Skeletal muscle satellite cell (primary cell): ENCODE data around the gene NIT1.
A peak's percentile ranks its signal among the peaks of the same experiment; 100 is the strongest.
"Not testable (repeated sequence)": the region's sequence is repeated elsewhere in the genome, so short reads cannot be mapped to it uniquely, and the experiment has no call there.

Experiments
- H3K27me3 ChIP-seq: 2 replicates; pipeline ENCODE4 v1.7.0; 2013; ENCODE audit warnings: low read length; ENCODE audit not compliant: control insufficient read depth, insufficient read depth
- H3K36me3 ChIP-seq: 2 replicates; pipeline ENCODE4 v1.7.0; 2013; ENCODE audit warnings: mild to moderate bottlenecking, control low read depth, low read length; ENCODE audit not compliant: insufficient read depth
- H3K4me1 ChIP-seq: 2 replicates; pipeline ENCODE4 v1.7.0; 2013; ENCODE audit warnings: low read length; ENCODE audit not compliant: control insufficient read depth, insufficient read depth
- H3K4me2 ChIP-seq: 2 replicates; pipeline ENCODE4 v1.7.0; 2013; ENCODE audit warnings: mild to moderate bottlenecking, low read length
- H3K4me3 ChIP-seq: 2 replicates; pipeline ENCODE4 v1.7.0; 2013; ENCODE audit warnings: low read length
- H3K9ac ChIP-seq: 2 replicates; pipeline ENCODE4 v1.7.0; 2013; ENCODE audit warnings: mild to moderate bottlenecking, low read depth, low read length, moderate library complexity
- H3K9me3 ChIP-seq: replicated peaks from 2 replicates; pipeline ENCODE4 v1.7.0; 2013; ENCODE audit warnings: mild to moderate bottlenecking, control low read depth, low read length

NIT1 gene

DNA sequence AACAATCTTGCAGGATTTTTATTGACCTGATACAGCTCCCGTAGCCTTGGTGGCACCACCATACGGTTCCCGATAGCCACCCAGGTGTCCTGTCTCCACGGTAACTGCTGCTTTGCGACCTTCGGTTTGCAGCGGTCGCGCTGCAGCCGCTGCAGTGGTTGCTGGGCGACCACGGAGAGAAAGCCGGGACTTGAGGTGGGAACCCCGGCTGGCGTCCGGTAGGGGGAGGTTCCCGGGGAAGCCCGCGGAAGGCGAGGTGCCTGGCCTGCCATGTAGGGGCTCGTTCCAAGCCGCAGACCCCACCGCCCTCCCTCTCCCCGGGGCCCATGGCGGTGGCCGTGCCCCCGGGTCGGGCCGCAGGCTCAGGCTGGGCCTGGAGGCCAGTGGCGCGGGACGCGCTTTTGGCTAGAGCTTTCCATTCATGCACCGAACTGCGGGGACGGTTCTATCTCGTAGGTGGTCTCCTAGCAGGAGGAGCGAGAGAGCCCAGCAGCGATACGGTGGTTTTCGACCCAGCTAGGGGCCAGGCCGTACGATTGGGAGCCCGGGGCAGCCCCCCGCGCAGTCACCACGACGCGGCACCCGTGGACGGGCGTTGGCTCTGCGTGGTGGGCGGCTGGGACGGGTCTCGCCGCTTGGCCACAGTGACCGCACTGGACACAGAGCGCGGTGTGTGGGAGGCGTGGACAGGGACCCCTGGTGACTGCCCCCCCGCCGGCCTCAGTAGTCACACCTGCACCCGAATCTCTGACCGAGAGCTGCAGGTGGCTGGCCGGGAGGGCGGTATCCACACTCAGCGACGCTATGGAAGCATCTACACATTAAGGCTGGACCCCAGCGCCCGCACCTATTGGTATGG lies 19.5 kb upstream of the NIT1 start, which contains the start of gene KLHDC9:
Gene KLHDC9, plus strand, starts transcription at position 152 of the 859 bp plus-strand sequence. Its CDS starts 175 bp downstream, at position 327.
- H3K9ac ChIP-seq = peak within 1 kb of the TSS; percentile 57

DNA sequence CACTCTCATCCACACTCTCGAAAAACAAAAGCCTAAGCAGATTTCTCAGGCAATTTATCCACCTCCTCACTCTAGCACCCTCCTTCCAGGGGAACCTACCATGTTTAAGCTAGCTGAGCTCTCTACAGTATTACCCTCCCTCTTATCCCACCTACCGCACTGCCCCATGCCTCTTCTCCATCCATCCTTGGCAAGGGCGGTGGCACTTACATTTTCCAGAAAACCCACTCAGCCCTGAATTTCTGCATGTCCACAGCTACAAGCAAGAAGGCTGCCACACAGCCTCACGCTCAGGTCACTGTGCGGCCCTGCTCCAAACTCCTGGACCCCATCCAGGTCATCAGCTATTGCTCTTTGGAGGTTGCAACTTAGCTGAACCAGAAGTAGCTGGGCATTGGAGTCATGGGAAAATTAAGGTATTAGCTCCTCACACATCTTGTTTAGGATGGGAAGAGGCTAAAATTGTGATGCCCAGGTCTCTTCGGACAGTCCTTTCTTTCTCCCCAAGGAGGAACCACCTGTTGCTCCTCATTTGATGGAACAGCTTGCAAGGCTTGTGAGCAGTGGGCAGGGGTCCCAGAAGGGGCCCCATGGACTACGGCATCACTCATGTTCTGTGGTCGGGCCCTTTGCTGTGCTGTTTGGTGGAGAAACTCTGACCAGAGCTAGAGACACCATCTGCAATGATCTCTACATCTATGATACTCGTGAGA lies 18.7 kb upstream of the NIT1 start:
- Histone ChIP-seq H3K4me3 (no peak overlapping the region), H3K9ac (no peak overlapping the region), H3K9me3 (no peaks in the 10 kb centered on the region)

More for the DNA sequence above, 19.5 kb upstream of the NIT1 start, which contains the start of gene KLHDC9:
- H3K27me3 ChIP-seq = no peaks in the 10 kb centered on the region
- no peaks in the 10 kb centered on the region for H3K9me3 ChIP-seq
- H3K36me3 ChIP-seq = peaks cover 30% of the 10 kb centered on the region
- peaks cover 19% of the 10 kb centered on the region for H3K4me1 ChIP-seq
- H3K4me2 ChIP-seq = peak within 1 kb of the TSS; percentile 78
- peak within 1 kb of the TSS; percentile 69 for H3K4me3 ChIP-seq

DNA sequence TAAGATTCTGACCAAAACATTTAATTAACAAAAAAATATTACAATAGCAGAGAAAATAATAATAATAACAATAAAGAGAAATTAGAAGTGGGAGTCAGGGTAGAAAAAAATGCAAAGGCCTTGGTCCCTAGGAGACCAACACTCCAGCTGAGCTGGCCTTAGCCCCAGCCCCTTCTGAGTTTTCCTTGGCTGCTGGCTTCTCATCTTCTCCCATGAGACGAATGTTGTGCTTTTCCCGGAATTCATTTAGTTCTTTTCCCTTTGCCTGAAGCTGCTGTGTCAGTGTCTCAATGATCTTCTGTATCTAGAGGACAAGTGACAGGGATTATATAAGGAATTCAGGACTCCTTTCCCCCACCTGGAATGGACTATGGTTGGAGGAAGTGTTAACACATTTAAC lies 17.3 kb upstream of the NIT1 start:
- H3K4me2 ChIP-seq = no peak overlapping the region
- H3K36me3 ChIP-seq = peaks cover 30% of the 10 kb centered on the region
- H3K9me3 ChIP-seq = no peaks in the 10 kb centered on the region
- no peaks in the 10 kb centered on the region for H3K27me3 ChIP-seq
- H3K4me3 ChIP-seq = no peak overlapping the region
- no peak overlapping the region for H3K9ac ChIP-seq
- peaks cover 18% of the 10 kb centered on the region for H3K4me1 ChIP-seq

More for the DNA sequence above, 18.7 kb upstream of the NIT1 start:
- Histone ChIP-seq H3K36me3 (peaks cover 30% of the 10 kb centered on the region), H3K27me3 (no peaks in the 10 kb centered on the region), H3K4me1 (peaks cover 18% of the 10 kb centered on the region), H3K4me2 (peak overlapping the region; percentile 78)

DNA sequence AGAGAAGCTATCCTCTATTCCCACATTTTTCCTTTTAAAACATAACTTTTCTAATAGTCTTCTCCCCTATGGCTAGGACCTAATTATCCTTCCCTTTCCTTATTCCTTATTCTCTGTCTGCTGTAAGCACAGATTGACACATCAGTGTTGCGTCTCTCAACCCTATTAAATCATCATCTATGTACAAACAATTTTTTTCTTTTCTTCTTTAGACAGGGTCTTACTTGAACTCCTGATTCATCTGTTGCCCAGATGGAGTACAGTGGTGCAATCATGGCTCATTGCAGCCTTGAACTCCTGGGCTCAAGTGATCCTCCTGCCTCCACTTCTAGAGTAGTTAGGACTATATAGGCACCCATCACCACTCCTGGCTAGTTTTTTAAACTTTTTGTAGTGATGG lies 11.5 kb upstream of the NIT1 start:
- no peaks in the 10 kb centered on the region for H3K27me3 ChIP-seq
- no peak overlapping the region for H3K4me2 ChIP-seq
- no peaks in the 10 kb centered on the region for H3K9me3 ChIP-seq
- H3K4me3 ChIP-seq = no peak overlapping the region
- H3K9ac ChIP-seq = no peak overlapping the region
- H3K4me1 ChIP-seq = no peaks in the 10 kb centered on the region
- H3K36me3 ChIP-seq = peaks cover 29% of the 10 kb centered on the region

DNA sequence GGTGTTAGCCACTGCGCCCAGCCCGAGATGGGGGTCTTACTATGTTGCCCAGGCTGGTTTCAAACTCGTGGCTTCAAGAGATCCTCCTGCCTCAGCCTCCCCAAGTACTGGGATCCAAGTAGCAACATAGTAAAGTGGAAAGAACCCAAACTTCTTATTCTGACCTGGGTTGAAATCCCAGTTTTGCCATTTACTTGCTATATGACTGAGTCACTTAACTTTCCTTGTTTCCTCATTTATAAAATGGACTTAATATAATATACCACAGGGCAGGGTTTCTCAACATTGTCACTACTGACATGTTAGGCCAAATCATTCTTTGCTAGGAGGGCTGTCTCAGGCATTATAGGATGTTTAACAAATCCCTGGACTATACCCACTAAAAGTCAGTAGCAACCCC lies 6.8 kb upstream of the NIT1 start:
- H3K4me2 ChIP-seq = no peak overlapping the region
- H3K9me3 ChIP-seq = no peaks in the 10 kb centered on the region
- no peak overlapping the region for H3K4me3 ChIP-seq
- peaks cover 18% of the 10 kb centered on the region for H3K36me3 ChIP-seq
- no peaks in the 10 kb centered on the region for H3K27me3 ChIP-seq
- H3K4me1 ChIP-seq = peaks cover 18% of the 10 kb centered on the region
- no peak overlapping the region for H3K9ac ChIP-seq

DNA sequence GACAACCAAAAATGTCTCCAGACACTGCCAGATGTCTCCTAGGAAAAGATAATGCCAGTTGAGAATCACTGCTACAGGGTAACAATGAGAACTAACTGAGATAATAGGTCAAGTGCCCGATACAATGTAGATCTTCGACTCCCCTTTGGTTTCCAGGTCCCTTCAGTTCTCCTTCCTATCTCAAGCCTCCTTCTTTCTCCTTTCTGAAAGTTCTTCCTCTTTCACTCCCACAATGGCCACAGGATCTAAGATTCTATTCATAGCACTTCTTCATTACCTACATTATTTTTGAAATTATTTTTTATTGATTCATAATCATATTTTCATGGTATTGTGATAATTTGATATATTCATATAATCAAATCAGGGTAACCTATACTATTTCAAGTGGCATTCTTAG lies 6.4 kb upstream of the NIT1 start:
- H3K4me3 ChIP-seq = no peak overlapping the region
- H3K9ac ChIP-seq = no peak overlapping the region
- H3K4me1 ChIP-seq = peaks cover 22% of the 10 kb centered on the region
- H3K36me3 ChIP-seq = peaks cover 15% of the 10 kb centered on the region
- no peak overlapping the region for H3K4me2 ChIP-seq
- H3K9me3 ChIP-seq = no peaks in the 10 kb centered on the region
- H3K27me3 ChIP-seq = no peaks in the 10 kb centered on the region

DNA sequence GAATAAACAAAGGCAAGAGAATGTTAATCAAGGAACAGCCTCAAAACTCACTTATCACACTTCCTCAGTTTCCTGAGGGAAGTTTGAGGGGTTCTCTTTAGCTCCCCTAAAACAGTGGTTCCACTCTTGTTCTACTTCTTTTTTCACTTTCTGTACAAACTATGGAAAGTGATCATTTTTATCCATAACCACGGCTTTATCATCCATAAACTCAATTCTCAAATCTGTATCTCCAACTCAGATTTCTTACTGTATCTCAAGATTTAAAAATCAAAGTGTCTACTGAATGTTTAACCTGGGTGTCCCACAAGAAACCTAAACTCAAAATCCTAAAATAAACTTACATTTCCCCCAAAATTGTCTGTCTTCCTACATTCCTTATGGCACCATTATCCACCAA lies 4.0 kb upstream of the NIT1 start:
- no peaks in the 10 kb centered on the region for H3K27me3 ChIP-seq
- peaks cover 27% of the 10 kb centered on the region for H3K4me1 ChIP-seq
- no peak overlapping the region for H3K4me3 ChIP-seq
- H3K4me2 ChIP-seq = no peak overlapping the region
- no peaks in the 10 kb centered on the region for H3K9me3 ChIP-seq
- peaks cover 11% of the 10 kb centered on the region for H3K36me3 ChIP-seq
- H3K9ac ChIP-seq = no peak overlapping the region

DNA sequence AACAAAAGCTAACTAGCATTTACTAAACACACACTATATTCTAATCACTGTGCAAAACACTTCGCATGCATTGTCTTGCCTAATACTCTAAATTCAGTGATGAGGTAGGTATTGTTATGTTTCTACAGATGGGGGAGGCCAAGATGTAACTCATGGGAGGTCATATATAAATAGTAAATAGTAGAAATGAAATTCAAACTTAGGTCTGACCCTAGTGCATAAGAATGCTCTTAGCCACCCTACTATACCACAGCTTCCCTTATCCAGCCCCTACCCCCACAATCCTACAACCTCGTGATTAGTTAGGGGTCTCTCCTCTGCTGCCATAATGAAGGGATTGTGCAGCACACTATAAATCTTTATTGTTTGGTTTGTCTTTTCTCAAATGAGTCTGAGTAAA lies 3.3 kb upstream of the NIT1 start:
- H3K9me3 ChIP-seq = no peaks in the 10 kb centered on the region
- no peak overlapping the region for H3K9ac ChIP-seq
- no peak overlapping the region for H3K4me3 ChIP-seq
- no peaks in the 10 kb centered on the region for H3K27me3 ChIP-seq
- H3K36me3 ChIP-seq = peaks cover 5% of the 10 kb centered on the region
- H3K4me1 ChIP-seq = peaks cover 34% of the 10 kb centered on the region
- H3K4me2 ChIP-seq = peak overlapping the region; percentile 4

DNA sequence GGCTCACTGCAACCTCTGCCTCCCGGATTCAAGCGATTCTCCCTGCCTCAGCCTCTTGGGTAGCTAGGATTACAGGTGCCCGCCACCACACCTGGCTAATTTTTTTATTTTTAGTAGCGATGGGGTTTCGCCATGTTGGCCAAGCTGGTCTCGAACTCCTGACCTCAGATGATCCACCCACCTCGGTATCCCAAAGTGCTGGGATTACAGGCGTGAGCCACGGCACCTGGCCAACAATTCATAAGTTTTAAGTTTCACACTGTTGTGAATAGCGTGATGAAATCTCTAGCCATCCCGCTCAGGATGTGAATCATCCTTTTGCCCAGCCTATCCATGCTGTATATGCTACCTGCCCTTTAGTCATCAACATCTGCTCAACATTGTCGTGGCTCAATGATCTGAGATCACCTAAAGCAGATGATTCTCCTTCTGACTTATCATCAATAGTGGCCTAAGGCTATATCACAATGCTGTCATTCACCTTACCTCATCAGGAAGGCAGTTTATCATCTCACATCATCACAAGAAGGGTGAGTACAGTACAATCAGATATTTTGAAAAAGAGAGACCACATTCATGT lies 2.7 kb upstream of the NIT1 start:
- Histone ChIP-seq H3K4me2 (peak overlapping the region; percentile 31), H3K9me3 (no peaks in the 10 kb centered on the region), H3K36me3 (peaks cover 6% of the 10 kb centered on the region), H3K9ac (no peak overlapping the region), H3K27me3 (no peaks in the 10 kb centered on the region), H3K4me3 (no peak overlapping the region), H3K4me1 (peaks cover 40% of the 10 kb centered on the region)

DNA sequence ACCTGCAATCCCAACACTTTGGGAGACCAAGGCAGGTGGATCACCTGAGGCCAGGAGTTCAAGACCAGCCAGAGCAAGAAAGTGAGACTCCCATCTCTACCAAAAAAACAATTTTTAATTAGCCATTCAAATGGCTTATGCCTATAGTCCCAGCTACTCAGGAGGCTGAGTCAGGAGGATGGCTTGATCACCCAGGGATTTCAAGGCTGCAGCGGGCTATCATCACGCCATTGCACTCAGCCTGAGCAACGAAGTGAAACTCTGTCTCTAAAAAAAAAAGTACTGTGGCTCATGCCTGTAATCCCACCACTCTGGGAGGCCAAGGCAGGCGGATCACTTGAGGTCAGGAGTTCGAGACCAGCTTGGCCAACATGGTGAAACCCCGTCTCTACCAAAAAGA lies 1.9 kb upstream of the NIT1 start:
- Histone ChIP-seq H3K4me2 (peak overlapping the region; percentile 92), H3K4me1 (peaks cover 42% of the 10 kb centered on the region), H3K36me3 (peaks cover 13% of the 10 kb centered on the region)
- H3K9me3 ChIP-seq, H3K4me3 ChIP-seq, H3K27me3 ChIP-seq, H3K9ac ChIP-seq: not testable (repeated sequence)

DNA sequence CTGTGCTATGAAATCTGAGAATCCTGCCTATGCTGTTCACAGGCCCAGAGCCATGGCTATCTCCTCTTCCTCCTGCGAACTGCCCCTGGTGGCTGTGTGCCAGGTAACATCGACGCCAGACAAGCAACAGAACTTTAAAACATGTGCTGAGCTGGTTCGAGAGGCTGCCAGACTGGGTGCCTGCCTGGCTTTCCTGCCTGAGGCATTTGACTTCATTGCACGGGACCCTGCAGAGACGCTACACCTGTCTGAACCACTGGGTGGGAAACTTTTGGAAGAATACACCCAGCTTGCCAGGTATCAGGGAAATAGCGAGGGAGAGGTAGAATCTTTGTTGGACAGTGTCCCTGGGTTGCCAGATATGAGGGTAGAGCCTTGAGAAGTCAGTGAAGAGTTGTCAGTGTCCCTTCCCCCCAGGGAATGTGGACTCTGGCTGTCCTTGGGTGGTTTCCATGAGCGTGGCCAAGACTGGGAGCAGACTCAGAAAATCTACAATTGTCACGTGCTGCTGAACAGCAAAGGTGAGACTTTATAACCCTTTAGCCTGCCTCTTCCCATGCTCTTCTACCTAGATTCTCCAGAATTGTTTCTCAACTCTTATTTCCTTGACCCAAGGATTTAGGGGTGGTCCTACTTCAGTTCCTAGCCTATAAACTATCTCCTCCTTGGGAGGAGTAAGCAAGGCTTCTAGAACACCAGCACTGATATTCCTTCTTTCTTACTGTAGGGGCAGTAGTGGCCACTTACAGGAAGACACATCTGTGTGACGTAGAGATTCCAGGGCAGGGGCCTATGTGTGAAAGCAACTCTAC lies 1.4 kb downstream of the NIT1 start:
- no peaks in the 10 kb centered on the region for H3K9me3 ChIP-seq

More for the DNA sequence above, 1.4 kb downstream of the NIT1 start:
- Histone ChIP-seq H3K27me3 (no peaks in the 10 kb centered on the region), H3K4me2 (peak overlapping the region; percentile 92), H3K4me1 (peaks cover 40% of the 10 kb centered on the region), H3K4me3 (peak overlapping the region; percentile 100), H3K9ac (peak overlapping the region; percentile 99), H3K36me3 (peaks cover 44% of the 10 kb centered on the region)
